GM21360 (cell line): ENCODE measurements around the gene HSPA1A.
"Not testable (repeated sequence)": the region's sequence is repeated elsewhere in the genome, so short reads cannot be mapped to it uniquely, and the experiment has no call there.

Source experiments
- ATAC-seq: cut with Tn5 transposase; IDR thresholded peaks from one replicate; pipeline ENCODE4 v1.9.1; 2021; ENCODE audit warnings: mild to moderate bottlenecking, moderate library complexity; ENCODE audit not compliant: unreplicated experiment

HSPA1A gene

DNA sequence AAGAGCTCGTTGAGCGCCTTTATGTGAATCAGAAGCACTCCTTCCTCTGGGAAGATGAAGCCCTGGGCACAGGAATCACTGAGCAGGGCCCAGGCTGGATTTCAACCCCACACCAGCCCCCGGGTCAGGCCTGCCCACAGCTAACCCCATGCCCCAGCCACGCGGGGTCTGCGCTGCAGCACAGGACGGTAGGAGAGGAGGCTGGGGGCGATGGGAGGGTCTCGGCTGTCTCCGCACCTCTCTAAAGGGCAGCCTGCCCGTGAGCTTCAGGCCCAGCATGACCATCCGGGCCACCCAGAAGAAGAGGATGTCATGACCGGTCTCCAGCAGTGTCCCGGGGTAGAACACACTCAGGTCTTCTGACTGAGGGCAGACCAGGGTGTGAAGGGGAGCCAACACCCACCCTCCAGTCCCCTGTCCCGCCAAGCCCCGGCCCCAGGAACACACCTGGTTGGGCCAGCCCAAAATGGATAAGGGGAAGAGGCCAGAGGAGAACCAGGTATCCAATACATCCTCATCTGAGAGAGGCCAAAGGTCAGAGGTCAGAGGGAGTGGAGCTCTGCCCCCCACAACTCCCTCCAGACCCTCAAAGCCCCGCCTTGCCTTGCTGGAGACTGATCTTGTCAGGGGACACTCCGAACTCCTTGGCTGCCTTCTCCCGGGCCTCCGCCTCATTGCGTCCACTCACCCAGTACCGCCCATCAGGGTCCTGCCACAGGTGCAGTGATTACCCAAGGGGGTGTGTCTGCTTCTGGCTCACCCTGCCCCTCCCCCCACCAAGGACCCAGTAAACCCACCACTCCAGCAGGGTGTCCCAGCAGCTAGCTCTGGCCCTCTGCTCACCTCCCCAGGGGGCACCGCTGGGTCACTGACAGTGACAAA, 33.9 kb upstream of the HSPA1A start:
- ATAC-seq, result no peak

DNA sequence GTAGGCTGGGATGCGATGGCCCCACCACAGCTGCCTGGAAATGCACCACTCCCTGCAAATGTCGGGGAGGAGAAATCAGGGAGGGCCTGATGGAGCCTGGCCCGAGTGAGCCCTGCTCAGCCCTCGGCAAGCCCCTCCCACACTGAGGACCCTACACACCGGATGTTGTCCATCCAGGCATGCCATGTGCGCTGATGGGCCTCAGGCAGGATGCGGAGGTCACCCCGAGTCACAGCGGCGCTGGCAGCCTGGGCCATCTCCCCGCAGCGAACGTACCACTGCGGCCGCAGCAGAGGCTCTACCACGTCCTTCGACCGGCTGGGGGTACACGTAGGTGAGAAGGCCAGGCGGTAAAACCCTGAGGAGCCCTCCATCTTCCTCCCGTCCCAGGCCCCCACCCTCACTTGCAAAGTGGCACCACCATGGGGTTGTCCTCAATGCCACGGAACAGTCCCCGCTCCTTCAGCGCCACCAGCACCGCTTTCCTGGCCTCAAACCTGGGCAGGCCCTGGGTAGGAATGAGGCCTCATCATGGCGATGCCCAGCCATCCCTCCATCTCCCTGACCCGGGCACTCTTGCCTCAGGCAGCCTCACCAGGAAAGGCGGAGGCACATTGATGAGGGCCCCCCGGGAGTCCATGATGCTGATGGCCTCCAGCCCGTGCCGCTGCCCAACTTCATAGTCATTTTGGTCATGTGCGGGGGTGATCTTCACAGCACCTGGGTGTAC, 33.1 kb upstream of the HSPA1A start:
- no peak for ATAC-seq

DNA sequence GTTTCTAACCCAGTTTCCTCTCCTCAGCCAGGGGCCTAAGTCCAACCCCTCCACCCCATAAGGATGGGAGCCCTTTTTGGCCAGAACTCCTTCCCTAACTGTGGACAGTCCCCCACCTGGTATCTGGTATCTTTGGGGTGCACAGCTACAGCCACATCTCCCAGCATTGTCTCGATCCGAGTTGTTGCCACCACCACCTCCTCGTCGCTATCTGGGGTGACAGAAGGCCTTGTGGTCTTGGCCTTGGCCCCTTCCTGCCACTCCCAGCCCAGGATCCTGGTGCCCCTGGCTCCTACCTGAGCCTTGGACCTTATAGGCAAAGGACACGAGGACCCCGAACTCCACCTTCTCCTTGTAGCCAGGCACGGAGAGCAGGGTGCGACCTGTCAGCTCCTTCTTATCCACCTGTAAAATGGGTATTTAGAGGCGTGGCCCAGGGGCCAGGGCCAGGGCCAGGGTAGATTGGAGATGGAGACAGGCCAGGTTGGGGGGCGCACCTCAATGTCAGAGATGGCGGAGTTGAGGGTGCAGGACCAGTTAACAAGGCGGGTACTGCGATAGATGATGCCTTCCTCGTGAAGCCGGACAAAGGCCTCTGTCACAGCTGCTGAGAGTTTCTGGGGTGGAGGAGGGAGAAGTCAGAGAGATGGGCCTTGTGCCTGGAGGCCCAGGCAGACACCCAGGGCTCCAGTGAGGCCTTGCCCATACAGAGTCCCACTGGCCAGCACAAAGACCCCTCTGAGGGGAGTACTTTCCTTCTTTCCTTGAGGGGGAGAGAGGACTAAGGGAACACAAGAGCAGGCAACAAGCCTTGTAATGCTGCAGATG, 31.0 kb upstream of the HSPA1A start:
- no peak for ATAC-seq

- ATAC-seq, result no peak
These were observed 29.9 kb upstream of the HSPA1A start for GRCh38 chr6:31785475-31785874.

GRCh38 chr6:31791324-31792089, 23.8 kb upstream of the HSPA1A start:
- ATAC-seq, result no peak

DNA sequence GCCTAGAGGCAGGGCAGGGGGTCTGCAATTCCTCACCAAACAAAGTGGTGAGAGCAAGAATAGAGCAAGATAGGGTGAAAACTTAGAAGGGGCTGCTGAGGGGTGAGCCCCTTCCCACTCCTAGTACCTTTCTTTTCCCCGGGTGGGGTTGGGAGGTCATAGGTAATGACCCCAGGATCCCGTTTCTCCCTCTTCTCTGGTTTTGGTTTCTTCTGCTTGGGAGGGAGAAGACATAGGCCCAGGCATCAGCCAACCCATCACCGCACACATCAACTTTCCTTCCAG, 23.3 kb upstream of the HSPA1A start:
- ATAC-seq, result no peak

GRCh38 chr6:31792761-31793171, 22.6 kb upstream of the HSPA1A start:
- no peak for ATAC-seq

- ATAC-seq, result not testable (repeated sequence)
These were observed 21.5 kb upstream of the HSPA1A start for GRCh38 chr6:31793927-31794245.

GRCh38 chr6:31794294-31794865, 21.0 kb upstream of the HSPA1A start:
- no peak for ATAC-seq

DNA sequence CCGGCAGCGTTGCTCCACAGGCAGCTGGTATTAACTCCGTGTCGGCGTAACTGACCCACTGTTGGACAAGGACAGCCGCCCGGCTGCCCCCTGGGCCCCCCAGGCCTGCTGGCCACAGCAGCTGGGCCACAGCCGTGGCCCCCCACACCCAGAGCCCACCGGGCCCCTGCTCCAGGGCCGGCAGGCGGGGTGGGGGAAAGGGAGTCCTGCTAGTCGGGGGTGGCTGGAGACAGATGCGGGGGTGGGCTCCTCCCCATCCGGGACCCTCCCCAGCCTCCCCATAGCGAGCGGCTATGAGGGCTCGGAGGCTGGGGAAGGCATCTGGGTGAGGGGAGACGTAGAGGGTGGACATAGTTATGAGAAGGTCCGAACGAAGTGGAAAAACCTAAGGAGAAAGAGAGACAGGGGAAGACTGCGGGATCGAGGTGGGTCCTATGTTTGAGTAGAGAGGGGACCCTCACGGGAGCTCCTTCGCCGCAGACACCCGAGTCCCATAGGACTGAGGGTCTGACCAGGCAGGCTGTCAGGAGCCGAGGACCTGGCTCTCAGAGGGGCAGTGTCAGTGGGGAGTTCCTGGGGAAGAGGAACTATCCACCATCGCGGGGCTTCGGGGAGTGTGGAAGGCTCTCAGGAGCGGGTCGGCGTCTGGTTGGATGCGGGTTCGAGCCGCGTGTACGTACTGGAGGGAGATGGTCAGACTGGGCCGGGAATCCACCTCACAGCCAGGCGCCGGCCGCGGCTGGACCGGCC, 20.3 kb upstream of the HSPA1A start:
- peak; percentile 18 for ATAC-seq

DNA sequence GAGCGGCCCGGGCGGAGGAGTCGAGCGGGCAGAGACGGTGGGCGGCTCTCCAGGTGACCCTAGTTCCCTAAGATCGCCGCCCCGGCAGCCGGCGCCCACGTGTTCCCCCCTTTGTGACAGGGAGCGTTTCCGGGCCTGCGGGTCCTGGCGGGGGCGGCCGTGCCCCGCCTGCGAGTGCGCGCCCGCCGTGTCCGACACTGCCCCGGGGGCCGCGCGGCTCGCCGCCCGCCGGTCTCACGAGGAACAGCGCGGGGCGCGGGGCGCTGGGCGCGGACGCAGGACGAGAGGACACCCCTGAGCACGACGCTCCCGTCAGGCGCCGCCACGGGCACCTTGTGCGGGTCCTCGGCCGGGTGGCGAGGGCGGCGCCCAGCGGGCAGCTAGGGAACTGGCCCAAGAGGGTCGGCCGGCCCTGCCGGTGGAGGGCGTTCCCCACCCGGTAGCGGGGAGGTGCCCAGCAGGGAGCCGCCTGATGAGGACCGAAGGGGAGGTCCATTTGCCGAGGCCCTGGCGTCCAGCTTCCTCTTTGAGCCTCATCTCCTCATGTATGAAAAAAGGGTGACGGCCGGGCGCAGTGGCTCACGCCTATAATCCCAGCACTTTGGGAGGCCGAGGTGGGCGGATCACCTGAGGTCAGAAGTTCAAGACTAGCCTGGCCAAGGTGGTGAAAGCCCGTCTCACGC, 19.6 kb upstream of the HSPA1A start, which contains the start of gene VARS1:
VARS1 (minus strand) TSS at position 137 of the 683 bp plus-strand sequence. CDS start 535 bp downstream, outside the sequence.
- peak; percentile 67 for ATAC-seq

- ATAC-seq, result no peak
These were observed 18.4 kb upstream of the HSPA1A start for GRCh38 chr6:31796993-31797385.

GRCh38 chr6:31797588-31797987, 17.8 kb upstream of the HSPA1A start:
- ATAC-seq, result no peak

DNA sequence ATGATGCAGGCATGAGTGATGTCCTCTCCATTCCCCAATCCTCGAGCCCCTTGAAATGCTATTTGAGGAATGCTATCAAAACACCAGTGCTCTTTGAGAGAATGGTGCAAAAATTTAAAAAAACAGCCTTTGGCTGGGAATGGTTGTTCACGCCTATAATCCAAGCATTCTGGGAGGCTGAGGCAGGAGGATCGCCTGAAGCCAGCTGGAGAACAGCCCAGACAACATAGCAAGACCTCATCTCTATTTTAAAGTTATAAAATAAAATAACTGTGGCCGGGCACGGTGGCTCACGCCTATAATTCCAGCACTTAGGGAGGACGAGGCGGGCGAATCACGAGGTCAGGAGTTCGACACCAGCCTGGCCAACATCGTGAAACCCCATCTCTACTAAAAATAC, 15.6 kb upstream of the HSPA1A start:
- ATAC-seq, result no peak

- not testable (repeated sequence) for ATAC-seq
These were observed 14.1 kb upstream of the HSPA1A start for GRCh38 chr6:31801031-31801927.

- no peak for ATAC-seq
These were observed 9.3 kb upstream of the HSPA1A start for GRCh38 chr6:31805939-31806469.

DNA sequence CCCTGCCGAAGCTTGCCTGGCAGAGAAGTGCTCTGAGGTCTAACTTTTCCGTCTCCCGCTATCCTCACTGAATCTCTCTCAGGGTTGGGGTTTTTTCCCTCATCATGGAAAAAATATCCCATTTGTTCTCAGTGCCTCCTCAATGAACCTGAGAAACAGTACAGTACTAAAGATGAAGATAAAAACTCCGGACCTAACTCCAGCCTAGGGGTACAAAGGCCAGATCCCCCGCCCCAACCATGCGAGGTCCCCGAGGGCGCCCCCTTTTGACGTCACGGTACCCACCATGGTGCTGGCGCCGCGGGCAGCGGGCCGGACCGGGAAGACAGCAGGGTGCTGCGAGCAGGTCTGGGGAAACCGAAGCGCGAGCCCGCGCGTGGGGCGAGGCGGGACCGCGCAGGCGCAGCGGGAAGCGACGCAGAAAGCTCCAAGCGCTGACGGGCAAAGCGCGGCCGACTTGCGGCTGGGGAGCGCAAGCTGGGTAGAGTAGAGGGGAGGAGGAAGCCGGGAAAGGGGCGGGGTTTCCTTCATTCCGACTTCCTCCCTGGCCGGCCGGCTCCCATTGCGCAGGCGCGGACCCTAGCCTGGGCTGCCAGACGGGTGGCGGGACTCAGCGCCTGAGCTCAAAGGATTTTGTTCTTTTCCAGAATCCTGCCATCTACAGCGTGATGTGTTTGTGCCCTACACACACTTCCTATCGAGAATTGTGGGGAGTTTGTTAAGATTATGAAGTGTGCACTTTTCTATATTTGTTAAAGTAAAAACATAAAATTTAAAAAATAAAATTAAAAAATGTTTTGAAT, 8.7 kb upstream of the HSPA1A start, which contains the start of gene LSM2:
LSM2 (minus strand) TSS at position 497 of the 803 bp plus-strand sequence; CDS start at position 288, 209 bp downstream.
- ATAC-seq, result peak; percentile 94
